ENCODE measurements around the gene PREX1.

Gene PREX1

GRCh38 chr20:48578397-48579098, 249.3 kb downstream of the PREX1 start:
- no peak overlapping the region for H2AFZ ChIP-seq (ENCODE audit: low read depth)

GRCh38 chr20:48577557-48577956, 250.2 kb downstream of the PREX1 start:
- Histone ChIP-seq H3K27ac (no peak overlapping the region), H3K4me2 (no peak overlapping the region), H4K20me1 (ENCODE audit: insufficient read depth) (no peaks in the 10 kb centered on the region), H3K27me3 (ENCODE audit: insufficient read depth, low read depth) (peaks cover 33% of the 10 kb centered on the region), H3K36me3 (ENCODE audit: insufficient read depth) (no peaks in the 10 kb centered on the region), H3K79me2 (ENCODE audit: insufficient read depth, low read depth) (no peaks in the 10 kb centered on the region), H3K9ac (no peak overlapping the region), H3K4me1 (ENCODE audit: low read depth, poor library complexity, severe bottlenecking) (no peaks in the 10 kb centered on the region), H3K4me3 (IDR thresholded peaks at IDR 0.05; ENCODE audit: insufficient read depth, low read depth, low read length) (no peak overlapping the region), H2AFZ (ENCODE audit: low read depth) (no peak overlapping the region)
- no peak for TF ChIP-seq CTCF (conservative IDR thresholded peaks at IDR 0.05; ENCODE audit: low read depth, low read length)

More at GRCh38 chr20:48578397-48579098, 249.3 kb downstream of the PREX1 start:
- Histone ChIP-seq H3K27ac (no peak overlapping the region), H3K9ac (no peak overlapping the region), H3K36me3 (ENCODE audit: insufficient read depth) (no peaks in the 10 kb centered on the region), H4K20me1 (ENCODE audit: insufficient read depth) (no peaks in the 10 kb centered on the region), H3K79me2 (ENCODE audit: insufficient read depth, low read depth) (no peaks in the 10 kb centered on the region), H3K4me1 (ENCODE audit: low read depth, poor library complexity, severe bottlenecking) (no peaks in the 10 kb centered on the region), H3K27me3 (ENCODE audit: insufficient read depth, low read depth) (peaks cover 33% of the 10 kb centered on the region), H3K4me3 (IDR thresholded peaks at IDR 0.05; ENCODE audit: insufficient read depth, low read depth, low read length) (no peak overlapping the region), H3K4me2 (no peak overlapping the region)
- no peak for TF ChIP-seq CTCF (conservative IDR thresholded peaks at IDR 0.05; ENCODE audit: low read depth, low read length)

DNA sequence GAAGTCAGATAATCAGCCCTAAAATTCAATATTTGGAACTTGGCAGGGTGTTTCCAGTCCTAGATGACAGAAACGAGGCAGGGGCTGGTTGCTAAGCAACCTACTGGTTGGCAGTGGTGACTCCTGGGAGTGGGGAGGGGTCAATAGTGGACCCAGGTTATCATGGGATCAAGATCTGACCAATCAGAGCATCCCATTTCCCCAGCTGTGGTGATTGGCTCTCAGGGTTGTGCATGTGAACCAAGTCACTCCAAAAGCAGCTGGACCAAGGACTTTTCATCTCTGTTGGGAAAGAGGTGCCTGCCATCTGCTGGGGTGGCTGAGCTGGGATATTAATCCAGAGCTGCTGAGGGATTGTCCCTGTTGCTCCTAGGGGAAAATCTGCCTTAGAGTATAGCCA, 253.4 kb downstream of the PREX1 start:
- H3K4me3 ChIP-seq (IDR thresholded peaks at IDR 0.05; ENCODE audit: insufficient read depth, low read depth, low read length), result no peak overlapping the region
- no peak overlapping the region for H2AFZ ChIP-seq (ENCODE audit: low read depth)
- H3K79me2 ChIP-seq (ENCODE audit: insufficient read depth, low read depth), result no peaks in the 10 kb centered on the region
- no peak for TF ChIP-seq CTCF (conservative IDR thresholded peaks at IDR 0.05; ENCODE audit: low read depth, low read length)
- no peak overlapping the region for H3K4me2 ChIP-seq
- H3K27ac ChIP-seq, result no peak overlapping the region
- H3K27me3 ChIP-seq (ENCODE audit: insufficient read depth, low read depth), result peaks cover 43% of the 10 kb centered on the region
- no peaks in the 10 kb centered on the region for H3K4me1 ChIP-seq (ENCODE audit: low read depth, poor library complexity, severe bottlenecking)
- H3K36me3 ChIP-seq (ENCODE audit: insufficient read depth), result no peaks in the 10 kb centered on the region
- no peak overlapping the region for H3K9ac ChIP-seq
- no peaks in the 10 kb centered on the region for H4K20me1 ChIP-seq (ENCODE audit: insufficient read depth)
